Body of pancreas (tissue), 4 donors: ENCODE results near the gene IRAG1.

Source experiments
- POLR2A ChIP-seq, 3 donors: fragments of 450-650 bp; IDR thresholded peaks; one replicate each; pipeline ENCODE4 v1.6.1; 2016; ENCODE audit warnings: antibody characterized with exemption in 3 of 3, mild to moderate bottlenecking in 2 of 3
- TF ChIP-seq, protein P1 (sequence below), 7 experiments: fragments of 450-650 bp in 4 of 7; fragments of 200-600 bp in 3 of 7; sonication (generic) in 3 of 7; IDR thresholded peaks; one replicate each; pipeline ENCODE4 v1.5.1; 2016 to 2019; ENCODE audit warnings: antibody characterized with exemption in 7 of 7

DNA sequence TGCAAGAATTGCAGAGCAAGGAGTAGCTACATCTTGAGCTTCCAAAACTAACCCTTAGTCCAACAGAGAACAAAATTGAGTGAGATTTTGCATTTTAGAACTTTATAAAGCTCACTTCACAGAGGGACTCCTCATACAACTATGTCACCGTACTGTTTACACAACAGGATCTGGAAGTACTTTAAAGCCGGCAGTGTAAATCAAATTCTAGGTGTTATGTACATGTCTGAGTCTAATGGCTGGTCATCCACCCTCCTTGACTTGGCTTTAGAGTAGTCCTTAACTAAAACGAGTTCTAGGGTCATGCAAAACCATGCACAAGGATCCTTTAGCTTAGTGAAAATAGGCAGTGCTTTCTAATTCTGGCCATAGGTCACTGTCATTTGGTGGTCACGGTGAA lies 23.5 kb downstream of the IRAG1 start:
- TF ChIP-seq, protein P1, sequence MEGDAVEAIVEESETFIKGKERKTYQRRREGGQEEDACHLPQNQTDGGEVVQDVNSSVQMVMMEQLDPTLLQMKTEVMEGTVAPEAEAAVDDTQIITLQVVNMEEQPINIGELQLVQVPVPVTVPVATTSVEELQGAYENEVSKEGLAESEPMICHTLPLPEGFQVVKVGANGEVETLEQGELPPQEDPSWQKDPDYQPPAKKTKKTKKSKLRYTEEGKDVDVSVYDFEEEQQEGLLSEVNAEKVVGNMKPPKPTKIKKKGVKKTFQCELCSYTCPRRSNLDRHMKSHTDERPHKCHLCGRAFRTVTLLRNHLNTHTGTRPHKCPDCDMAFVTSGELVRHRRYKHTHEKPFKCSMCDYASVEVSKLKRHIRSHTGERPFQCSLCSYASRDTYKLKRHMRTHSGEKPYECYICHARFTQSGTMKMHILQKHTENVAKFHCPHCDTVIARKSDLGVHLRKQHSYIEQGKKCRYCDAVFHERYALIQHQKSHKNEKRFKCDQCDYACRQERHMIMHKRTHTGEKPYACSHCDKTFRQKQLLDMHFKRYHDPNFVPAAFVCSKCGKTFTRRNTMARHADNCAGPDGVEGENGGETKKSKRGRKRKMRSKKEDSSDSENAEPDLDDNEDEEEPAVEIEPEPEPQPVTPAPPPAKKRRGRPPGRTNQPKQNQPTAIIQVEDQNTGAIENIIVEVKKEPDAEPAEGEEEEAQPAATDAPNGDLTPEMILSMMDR (IDR thresholded peaks at IDR 0.05), result no peak
- no peak for TF ChIP-seq POLR2A (IDR thresholded peaks at IDR 0.05)
